ENCODE results near the gene GPR4.

- no peak for TF ChIP-seq SP1 (IDR thresholded peaks at IDR 0.05)
- no peak for TF ChIP-seq CTBP1 (IDR thresholded peaks at IDR 0.05; ENCODE audit: borderline replicate concordance)
- TF ChIP-seq, protein P1, sequence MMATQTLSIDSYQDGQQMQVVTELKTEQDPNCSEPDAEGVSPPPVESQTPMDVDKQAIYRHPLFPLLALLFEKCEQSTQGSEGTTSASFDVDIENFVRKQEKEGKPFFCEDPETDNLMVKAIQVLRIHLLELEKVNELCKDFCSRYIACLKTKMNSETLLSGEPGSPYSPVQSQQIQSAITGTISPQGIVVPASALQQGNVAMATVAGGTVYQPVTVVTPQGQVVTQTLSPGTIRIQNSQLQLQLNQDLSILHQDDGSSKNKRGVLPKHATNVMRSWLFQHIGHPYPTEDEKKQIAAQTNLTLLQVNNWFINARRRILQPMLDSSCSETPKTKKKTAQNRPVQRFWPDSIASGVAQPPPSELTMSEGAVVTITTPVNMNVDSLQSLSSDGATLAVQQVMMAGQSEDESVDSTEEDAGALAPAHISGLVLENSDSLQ (IDR thresholded peaks at IDR 0.05): no peak
- TF ChIP-seq BHLHE40 (IDR thresholded peaks at IDR 0.05; ENCODE audit: borderline replicate concordance): no peak
- TF ChIP-seq FOXA1 (IDR thresholded peaks at IDR 0.05): no peak
- no peak for TF ChIP-seq LEF1 (IDR thresholded peaks at IDR 0.05; ENCODE audit: borderline replicate concordance)
- TF ChIP-seq FOXM1 (IDR thresholded peaks at IDR 0.05; ENCODE audit: borderline replicate concordance): no peak
- TF ChIP-seq NFRKB (IDR thresholded peaks at IDR 0.05): no peak
- TF ChIP-seq SUZ12 (IDR thresholded peaks at IDR 0.05): no peak
- TF ChIP-seq HDGF (IDR thresholded peaks at IDR 0.05; ENCODE audit: borderline replicate concordance): no peak
Observed at GRCh38 chr19:45643927-45644771, 42.1 kb upstream of the GPR4 start.
